GM19099 (cell line): ENCODE results near the gene RCOR1.

Source experiments
- POLR2A ChIP-seq: IDR thresholded peaks from 3 replicates; pipeline ENCODE4 v1.6.1; 2011; ENCODE audit warnings: low read depth; ENCODE audit not compliant: insufficient read length; ENCODE audit errors: extremely low read depth

RCOR1 gene

DNA sequence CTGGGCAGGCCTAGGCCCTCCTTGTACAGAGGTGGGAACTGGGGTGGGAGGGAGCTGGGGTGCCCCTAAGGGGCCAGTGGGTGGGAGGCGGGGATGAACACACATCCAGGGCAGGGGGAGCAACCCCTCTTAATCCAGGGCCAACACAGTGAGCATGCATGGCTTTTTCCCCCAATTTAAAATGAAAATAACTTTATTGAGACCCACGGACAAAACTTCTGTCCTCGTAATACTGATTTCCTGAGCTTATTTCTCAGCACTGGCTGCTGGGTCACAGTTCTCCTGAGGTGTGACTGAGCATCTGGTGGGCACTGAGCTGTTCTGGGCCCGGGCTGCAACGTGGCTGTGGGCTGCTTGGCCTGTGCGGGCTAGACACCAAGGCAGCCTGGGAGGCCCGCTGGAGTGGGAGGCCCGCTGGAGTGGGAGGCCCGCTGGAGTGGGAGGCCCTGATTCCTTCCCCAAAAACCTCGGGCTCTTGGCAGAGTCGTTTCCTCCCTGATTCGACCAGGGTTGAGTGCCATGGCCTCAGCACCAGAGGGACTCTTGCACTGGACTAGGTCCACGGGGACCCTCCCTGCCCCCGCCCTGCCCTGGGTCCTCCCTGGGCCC lies 159.9 kb downstream of the RCOR1 start:
- no peak for TF ChIP-seq POLR2A

DNA sequence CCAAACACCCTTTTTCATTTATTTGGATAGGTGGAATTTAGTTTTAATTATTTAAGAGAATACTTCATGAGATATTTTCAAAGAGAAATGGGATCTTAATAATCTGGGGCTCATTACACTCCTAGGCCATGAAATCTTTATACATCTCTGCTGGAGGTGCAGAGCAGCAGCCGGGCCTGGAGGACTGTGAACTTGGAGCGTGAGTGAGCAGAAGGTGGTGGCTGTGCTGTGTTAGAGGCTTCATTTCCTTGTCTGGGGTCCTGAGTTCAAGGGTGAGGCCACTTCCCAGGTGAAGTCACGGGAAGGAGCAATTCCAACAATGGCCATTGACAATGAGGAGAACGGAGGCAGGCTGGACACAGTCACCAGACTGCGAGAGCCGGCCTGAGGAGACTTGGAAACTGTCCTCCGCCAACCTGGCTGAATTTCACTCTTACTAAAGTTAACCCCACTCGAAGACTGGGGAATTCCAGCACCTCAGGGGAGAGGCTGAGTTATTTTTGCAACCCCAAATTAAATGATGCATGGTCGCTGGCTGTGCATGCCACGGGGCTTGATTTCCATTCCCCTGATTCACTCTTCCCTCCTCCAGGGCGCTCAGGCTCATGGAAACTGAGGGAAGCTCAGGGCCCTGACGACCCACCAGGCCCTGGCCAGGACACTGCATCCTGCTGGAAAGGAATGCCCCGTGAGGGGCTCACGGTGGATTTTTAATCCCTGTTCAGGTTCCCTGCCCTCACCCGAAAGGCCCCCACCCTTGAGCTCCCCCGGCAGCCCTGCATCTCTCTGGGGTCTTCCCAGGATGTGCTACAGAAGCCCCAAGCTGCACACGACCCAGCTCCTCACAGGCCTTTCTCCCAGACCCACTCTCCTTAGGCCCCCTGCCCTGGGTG lies 162.2 kb downstream of the RCOR1 start:
- TF ChIP-seq POLR2A = peak; percentile 36

DNA sequence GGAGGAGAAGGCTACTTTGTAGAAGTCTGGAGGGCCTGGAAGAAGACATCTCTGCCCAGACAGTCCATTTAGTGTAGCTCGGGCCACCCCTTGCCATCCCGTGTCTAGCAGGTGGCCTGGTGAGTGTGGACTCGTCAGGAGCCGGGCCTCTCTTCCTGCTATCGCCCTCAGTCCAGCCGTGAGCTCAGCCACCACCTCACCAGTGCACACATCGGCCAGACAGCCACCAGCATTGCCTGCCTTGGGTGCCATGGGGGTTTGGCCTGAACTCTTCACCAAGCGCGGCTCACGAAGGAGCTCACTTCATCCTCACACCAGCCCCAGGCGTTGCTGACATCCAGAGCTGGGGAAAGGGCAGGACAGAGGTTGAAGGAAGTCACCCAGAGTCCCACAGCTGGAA lies 165.2 kb downstream of the RCOR1 start:
- TF ChIP-seq POLR2A = no peak

DNA sequence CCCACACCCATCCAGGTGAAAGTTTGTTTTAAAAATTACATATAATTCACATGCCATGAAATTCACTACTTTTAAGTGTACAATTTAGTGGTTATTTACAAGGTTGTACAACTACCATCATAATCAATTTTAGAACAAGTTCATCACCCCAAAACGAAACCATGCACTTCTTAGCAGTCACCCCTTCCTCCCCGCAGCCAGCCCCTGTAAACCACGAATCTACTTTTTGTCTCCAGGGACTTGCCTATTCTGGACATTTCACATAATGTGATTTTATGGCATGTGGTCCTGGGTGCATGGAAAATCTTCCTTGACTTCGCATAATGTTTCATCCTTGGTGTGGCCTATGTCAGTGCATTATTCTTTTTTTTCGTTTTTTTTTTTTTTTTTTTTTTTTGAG lies 165.6 kb downstream of the RCOR1 start:
- no peak for TF ChIP-seq POLR2A

DNA sequence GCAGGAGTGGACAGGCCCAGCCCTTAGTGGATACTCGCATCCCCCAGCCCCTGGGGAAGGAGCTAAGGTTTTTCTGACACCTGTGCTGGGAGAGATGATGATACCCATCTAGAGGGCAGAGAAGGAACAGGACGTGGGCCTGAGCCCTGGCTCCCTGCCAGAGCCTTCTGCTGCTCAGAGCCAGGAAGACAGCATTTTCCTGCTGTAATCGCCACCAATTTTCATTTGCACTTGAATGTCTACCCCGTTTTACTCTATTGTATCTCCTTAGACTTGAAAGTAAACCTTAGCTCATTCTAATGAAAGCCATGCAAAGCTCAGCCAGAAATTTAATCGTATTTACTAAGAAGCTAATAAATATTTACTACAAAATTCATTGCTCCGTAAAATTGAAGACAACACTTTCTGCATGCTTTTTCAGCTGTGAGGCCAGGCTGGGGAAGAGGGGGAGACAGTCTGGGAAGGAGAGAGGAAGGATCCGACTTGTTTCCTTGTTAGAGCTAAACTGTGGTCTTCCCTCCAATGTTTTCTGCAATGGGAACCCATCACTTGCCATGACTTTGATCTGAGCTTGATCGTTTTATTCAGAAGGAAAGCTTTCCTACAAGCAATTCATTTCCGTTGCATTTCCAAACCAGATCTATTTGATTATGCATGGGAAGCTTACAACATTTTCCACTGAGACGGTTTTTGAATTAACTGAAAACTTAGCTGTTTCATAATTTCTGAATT lies 167.2 kb downstream of the RCOR1 start:
- no peak for TF ChIP-seq POLR2A

DNA sequence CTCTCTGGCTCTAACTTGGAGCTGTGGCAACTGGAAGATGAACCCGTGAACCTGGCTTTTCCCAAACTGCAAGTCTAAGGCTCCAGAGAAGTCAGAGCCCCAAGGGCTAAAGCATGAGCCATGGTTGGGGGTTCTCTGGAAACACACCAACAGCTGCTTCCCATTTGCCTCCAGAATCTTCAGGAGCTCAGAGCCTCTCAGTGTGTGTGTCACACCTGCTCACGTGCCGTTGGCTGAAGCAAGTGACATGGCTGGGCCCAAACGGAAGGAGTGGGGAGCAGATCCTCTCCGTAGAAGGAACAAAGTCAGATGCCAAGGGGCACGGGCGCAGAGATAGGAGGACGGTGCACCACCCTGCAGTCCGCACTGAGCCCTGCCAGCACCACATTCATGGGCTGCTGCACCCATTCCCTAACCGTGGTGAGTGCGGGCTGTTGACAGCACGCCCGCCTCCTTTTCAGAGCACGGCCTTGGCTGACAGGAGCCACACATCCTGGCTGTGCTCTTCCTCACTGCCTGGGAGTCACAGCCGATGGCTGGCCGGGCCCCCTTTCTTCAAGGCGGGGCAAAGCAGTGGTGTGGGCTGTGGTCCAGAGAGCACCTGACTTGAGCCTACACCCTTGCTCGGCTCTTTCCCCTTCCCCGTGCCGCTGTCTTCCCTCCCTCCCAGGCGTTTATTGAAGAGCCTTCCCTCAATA lies 168.2 kb downstream of the RCOR1 start:
- TF ChIP-seq POLR2A = no peak

DNA sequence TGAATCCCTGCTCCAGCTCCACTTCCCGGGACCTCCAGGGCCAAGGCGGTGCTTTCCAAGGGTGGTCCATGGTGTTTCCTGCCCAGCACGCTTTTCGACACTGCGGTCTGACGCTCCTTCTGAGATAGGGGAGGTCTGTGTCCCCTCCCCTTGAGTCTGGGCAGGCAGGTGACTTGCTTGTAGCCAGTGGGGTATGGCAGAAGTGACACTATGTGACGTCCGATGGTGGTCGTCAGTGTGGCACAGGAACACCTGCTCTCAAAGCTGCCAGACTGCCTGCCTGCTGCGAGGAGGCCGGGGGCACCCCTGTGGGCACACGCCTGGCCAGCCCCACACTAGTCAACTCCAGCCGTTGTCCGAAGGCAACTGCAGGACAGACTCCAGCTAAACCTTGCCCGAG lies 168.8 kb downstream of the RCOR1 start:
- TF ChIP-seq POLR2A = no peak

DNA sequence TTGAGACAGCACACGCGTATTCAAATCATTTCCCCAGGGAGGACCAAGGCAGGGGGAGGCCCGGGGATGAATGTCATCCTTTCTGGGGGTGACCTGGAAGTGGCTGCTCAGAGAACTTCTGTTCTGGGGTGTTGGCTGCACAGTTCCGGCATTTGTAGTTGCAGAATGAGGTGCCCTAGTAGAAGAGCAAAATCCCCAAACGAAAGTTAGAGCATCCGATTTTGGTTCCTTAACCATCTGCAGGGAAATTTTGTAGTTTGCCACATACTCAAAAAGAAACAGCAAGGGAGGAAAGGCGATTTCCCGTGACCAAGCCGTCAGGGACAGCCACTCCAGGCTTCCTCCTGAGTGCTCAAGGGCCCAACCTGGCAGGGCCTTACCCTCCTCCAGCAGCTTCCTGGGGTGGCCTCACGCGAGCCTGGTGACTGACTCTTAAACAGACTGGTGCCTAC lies 171.8 kb downstream of the RCOR1 start:
- TF ChIP-seq POLR2A = peak; percentile 38

DNA sequence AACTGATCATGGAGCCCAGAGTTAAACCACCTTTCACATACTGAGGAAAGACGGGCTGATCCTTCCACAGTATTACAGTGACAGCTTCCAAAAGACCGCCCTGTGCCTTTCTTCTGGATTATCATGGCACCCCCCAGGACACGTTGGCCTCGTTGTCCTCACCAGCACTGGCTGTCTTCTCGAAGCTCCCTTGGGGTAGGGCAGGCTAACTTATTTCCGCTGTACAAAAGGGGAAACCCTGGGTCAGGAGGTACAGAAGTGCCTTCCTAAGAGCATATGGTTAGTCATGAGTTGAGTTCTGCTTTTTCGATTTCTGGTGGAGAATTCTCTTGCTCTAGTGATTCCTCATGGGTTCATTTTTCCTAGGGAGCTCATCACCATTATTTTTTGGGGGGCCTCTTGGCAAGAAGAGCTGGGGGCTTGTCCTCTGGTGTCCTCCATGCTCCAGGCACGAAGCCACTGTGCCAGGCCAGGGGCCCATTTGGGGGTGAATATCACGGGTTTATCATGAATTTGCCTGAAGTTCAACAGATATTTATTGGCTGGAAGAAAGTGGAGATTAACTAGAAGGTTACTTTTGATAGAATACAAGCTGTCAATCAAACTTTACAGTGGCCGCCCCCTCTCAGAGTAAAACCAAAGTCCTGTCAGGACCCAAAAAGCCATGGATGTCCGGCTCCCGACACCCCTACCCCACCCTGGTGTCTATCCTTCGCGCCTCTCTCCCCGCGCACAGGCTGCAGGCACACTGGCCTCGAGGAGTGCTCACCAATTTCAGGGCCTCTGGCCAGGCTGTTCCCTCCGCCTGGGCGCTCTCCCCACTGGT lies 176.0 kb downstream of the RCOR1 start:
- TF ChIP-seq POLR2A = peak; percentile 40

DNA sequence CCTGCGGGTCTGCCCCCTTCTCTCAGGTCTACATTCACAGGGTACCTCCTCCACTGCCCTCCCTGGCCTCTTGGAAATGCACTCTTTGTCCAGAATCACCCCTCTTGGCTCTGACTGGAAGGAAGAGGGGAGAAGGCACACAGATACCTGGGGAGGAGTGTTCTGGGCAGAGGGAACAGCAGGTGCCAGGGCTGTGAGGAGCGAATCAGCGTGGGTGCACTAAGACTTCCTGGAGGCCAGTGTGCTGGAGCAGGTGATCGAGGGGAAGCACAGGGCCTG lies 176.5 kb downstream of the RCOR1 start:
- TF ChIP-seq POLR2A = no peak

DNA sequence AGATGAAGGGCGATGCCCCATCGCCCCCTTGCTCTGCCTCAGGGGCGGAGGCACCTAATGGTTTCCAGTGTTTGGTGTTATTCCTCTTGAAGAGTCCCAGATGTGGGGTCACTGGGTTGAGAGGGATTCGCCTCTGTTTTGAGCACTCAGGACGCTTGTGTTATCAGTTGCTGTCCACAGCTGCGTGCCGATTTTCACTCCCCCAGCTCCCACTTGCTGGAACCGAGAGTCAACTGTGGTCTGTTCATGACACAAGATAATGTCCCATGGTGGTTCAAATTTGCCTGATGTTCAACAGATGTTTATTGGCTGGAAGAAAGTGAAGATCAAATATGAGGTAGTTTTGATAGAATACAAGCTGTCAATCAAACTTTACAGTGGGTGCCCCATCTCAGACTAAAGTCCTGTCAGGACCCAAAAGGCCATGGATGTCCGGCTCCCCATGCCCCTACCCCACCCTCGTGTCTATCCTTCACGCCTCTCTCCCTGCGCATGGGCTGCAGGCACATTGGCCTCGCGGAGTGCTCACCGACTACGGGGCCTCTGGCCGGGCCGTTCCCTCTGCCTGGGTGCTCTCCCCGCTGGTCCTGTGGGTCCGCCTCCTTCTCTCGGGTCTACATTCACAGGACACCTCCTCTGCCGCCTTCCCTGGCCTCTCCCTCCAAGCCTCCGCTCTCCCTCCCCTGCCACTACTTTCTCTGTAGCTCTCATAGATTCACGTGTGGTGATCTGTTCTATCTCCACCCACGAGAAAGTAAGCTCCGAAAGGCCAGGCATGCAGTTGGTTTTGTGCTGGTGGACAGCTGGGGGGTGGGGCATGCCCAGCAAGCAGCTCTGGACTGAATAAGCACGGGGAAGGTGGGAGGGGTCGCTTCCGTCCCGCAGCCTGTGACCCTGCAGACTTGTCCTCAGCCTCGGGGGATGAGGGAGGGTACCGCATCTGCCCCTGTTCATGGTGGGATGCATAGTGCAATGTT lies 178.0 kb downstream of the RCOR1 start:
- TF ChIP-seq POLR2A = no peak

DNA sequence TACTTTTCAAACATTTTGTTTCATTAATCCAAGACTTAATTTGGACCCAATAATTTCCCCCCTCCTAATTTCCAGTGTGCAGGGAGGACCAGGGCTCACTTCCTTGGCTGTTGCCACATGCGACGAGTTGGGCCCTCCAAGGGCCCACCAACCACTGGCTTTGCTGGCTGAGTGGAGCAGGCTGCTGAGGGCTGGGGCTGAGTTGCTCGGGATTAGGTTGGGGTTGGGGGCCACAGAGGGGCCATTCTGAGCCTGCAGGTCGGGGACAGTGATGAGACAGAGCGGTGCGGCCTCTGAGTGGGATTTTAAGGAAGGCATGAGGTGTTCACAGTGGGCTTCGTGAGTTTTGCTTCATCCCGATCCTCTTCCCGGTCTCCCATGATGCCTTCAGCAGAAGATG lies 178.7 kb downstream of the RCOR1 start:
- no peak for TF ChIP-seq POLR2A
